Small intestine (tissue), 7 donors: ENCODE measurements around the gene RAB39B. TPM values are rescaled to one million over a fixed set of nuclear protein-coding genes. Genes with fewer than 3 reads are reported as not detected.

ENCODE experiments used
- DNase-seq, 2 donors: peaks; one replicate each; pipeline versions ENCODE4 v3.0.0 to v3.0.0-alpha.2; 2013
- FAIRE-seq: peaks from 2 replicates; lab custom pipeline; 2012; peaks lifted over from hg19 to GRCh38; lab: Jason Lieb, UNC
- H3K27ac ChIP-seq, 3 donors: one replicate each; pipeline ENCODE4 v1.5.1; 2013; ENCODE audit warnings: low read length in 2 of 3, mild to moderate bottlenecking in 2 of 3, control low read depth in 1 of 3, inconsistent platforms in 1 of 3, low read depth in 1 of 3, moderate library complexity in 1 of 3
- H3K27me3 ChIP-seq, 3 donors: one replicate each; pipeline ENCODE4 v1.6.1; 2013; ENCODE audit warnings: low read length in 3 of 3, inconsistent platforms in 1 of 3; ENCODE audit not compliant: control insufficient read depth in 3 of 3, insufficient read depth in 3 of 3
- H3K36me3 ChIP-seq, 3 donors: one replicate each; pipeline ENCODE4 v1.6.1; 2013; ENCODE audit warnings: low read length in 3 of 3, inconsistent platforms in 1 of 3, low read depth in 1 of 3, mild to moderate bottlenecking in 1 of 3, moderate library complexity in 1 of 3; ENCODE audit not compliant: control insufficient read depth in 3 of 3, insufficient read depth in 2 of 3
- H3K4me1 ChIP-seq, 3 donors: one replicate each; pipeline ENCODE4 v1.6.1; 2013; ENCODE audit warnings: low read length in 2 of 3, inconsistent platforms in 1 of 3, low read depth in 1 of 3, mild to moderate bottlenecking in 1 of 3, moderate library complexity in 1 of 3; ENCODE audit not compliant: control insufficient read depth in 3 of 3, insufficient read depth in 2 of 3
- H3K4me3 ChIP-seq, 3 donors: one replicate each; pipeline ENCODE4 v1.5.1; 2013; ENCODE audit warnings: low read length in 3 of 3, control low read depth in 1 of 3, inconsistent platforms in 1 of 3, low read depth in 1 of 3, mild to moderate bottlenecking in 1 of 3, moderate library complexity in 1 of 3
- H3K9me3 ChIP-seq, 2 donors: one replicate each; pipeline ENCODE4 v1.6.1; 2013; ENCODE audit warnings: low read depth in 1 of 2, low read length in 1 of 2; ENCODE audit not compliant: control insufficient read depth in 2 of 2, insufficient read depth in 1 of 2
- WGBS, 3 donors: extraction: QIAGEN DNeasy Blood & Tissue Kit; methylation state at CpG; one replicate each; pipeline ENCODE4 v1.1.7; 2013; 5-methylcytosine and 5-hydroxymethylcytosine counted together
- polyA plus RNA-seq, 4 donors: library from polyadenylated mRNA; stranded (reverse) in 3 of 4; unstranded in 1 of 4; fragments of 200-250 nt in 3 of 4; fragments of 120-200 nt in 1 of 4; gene quantifications; one replicate each; pipeline versions ENCODE4 v1.2.1 to v1.2.3, GENCODE V29; 2013
- donor health status: healthy with polysubstance abuse.
- donor health status: control.
- donor health status: control.
- donor health status: Bipolar disorder and iron deficiency.
- donor health status: healthy.

The RAB39B gene
- polyA plus RNA-seq, 4 donors = 0.27 to 0.91 (median 0.50) TPM; not detected in 1

DNA sequence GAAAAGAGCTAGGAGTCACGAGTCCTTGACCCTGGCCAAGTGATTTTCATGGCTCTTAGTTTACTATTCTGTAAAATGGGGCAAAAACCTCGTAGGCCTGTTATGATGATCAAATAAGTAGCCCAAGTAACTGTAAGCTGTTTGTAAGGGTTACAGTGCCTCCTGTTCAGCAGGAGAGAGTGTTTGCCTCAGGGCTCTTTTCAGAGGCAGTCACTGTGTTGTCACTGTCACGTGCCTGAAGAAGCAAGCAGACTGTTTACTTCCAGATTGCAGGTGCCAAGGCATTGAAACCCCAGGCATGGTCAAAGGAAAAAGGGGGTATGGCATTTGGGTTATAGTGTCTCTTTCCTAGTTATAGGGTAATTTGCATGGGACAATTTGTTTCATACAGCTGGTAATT is 4.5 kb downstream of the RAB39B start:
- no peak for DNase-seq
- FAIRE-seq = no peak
- Histone ChIP-seq H3K27ac (no peak overlapping the region), H3K27me3 (peaks cover 0 to 6% (median 0%) of the 10 kb centered on the region in 3 donors), H3K4me1 (no peaks in the 10 kb centered on the region), H3K36me3 (no peaks in the 10 kb centered on the region), H3K4me3 (no peak overlapping the region), H3K9me3 (no peaks in the 10 kb centered on the region)
- WGBS, 3 donors = 37 to 70% (median 45%) methylated on average over 3 of the region's 3 CpGs

- Histone ChIP-seq H3K27me3 (no peaks in the 10 kb centered on the region), H3K9me3 (no peaks in the 10 kb centered on the region), H3K4me1 (no peaks in the 10 kb centered on the region), H3K4me3 (no peak overlapping the region), H3K36me3 (no peaks in the 10 kb centered on the region), H3K27ac (no peak overlapping the region)
- FAIRE-seq (no peak), DNase-seq (no peak)
- 47 to 80% (median 74%) methylated on average over 1 of the region's 1 CpG for WGBS, 3 donors
Observed at GRCh38 chrX:155251391-155251790, 12.9 kb downstream of the RAB39B start.

DNA sequence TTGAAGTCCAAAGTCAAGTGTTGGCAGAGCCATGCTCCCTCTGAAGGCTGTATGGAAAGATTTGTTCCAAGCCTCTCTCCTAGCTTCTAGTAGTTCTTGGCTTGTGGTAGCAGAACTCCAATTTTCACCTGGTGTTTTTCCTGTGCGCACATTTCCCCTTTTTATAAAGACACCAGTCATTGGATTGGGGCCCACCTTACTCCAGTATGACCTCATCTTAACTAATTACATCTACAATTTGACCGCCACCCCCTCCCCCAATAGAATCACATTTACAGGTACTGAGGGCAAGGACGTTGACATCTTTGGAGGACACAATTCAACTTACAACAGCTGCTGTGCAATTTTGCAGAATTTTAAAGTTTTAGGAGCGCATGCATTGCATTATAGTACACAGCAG is 16.8 kb downstream of the RAB39B start:
- Histone ChIP-seq H3K4me3 (no peak overlapping the region), H3K27me3 (no peaks in the 10 kb centered on the region), H3K27ac (no peak overlapping the region), H3K4me1 (no peaks in the 10 kb centered on the region), H3K36me3 (no peaks in the 10 kb centered on the region), H3K9me3 (no peaks in the 10 kb centered on the region)
- DNase-seq (no peak), FAIRE-seq (no peak)
- WGBS, 3 donors = 68 to 78% (median 71%) methylated on average over 4 of the region's 4 CpGs

DNA sequence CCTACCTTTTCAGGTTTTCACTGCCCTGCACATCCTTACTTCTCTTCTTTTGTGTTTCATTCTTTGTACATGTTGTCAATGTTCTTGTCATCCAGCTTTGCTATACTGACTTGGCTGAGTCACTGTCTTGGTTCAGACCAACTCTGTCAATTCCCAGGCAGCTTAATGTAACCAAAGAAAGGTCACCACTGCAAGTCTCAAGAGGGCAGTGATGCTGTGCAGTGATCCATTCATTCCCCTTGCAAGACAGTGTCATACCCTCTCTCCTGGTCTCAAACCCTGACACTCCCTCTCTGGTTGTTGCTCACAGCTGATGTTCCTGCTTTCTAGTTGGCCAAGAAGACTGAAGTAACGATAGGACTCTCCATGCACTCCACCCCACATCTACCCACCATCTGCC is 17.5 kb downstream of the RAB39B start:
- FAIRE-seq (no peak), DNase-seq (no peak)
- no peaks in the 10 kb centered on the region for H3K4me1 ChIP-seq
- WGBS, 3 donors = 50 to 93% (median 89%) methylated on average over 1 of the region's 1 CpG
- no peak overlapping the region for H3K27ac ChIP-seq
- H3K9me3 ChIP-seq = no peaks in the 10 kb centered on the region
- no peak overlapping the region for H3K4me3 ChIP-seq
- H3K27me3 ChIP-seq = no peaks in the 10 kb centered on the region
- no peaks in the 10 kb centered on the region for H3K36me3 ChIP-seq

DNA sequence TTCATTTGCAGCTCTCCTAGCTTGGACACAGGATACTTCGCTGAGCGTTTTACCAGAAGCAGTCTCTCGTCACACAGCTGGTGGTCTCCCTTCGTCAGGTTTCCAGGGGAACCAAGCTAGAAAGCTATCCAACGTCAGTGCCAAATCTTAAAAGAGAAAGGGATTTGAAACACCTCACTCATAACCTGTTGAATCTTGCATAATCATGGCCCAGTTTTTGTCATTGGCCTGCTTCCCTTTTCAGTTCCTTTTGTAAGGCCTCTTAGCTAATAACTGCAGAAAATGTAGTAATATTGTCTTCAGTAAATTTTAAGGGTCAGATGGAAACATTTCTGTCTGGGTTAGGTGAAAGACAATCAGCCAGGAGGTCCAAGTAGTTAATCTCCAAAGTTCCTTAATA is 22.0 kb downstream of the RAB39B start:
- no peak for FAIRE-seq
- Histone ChIP-seq H3K27ac (no peak overlapping the region), H3K4me1 (no peaks in the 10 kb centered on the region), H3K27me3 (no peaks in the 10 kb centered on the region), H3K9me3 (no peaks in the 10 kb centered on the region), H3K36me3 (peaks cover 0 to 4% (median 3%) of the 10 kb centered on the region in 3 donors), H3K4me3 (no peak overlapping the region)
- 76 to 80% (median 77%) methylated on average over 5 of the region's 5 CpGs for WGBS, 3 donors
- no peak for DNase-seq

DNA sequence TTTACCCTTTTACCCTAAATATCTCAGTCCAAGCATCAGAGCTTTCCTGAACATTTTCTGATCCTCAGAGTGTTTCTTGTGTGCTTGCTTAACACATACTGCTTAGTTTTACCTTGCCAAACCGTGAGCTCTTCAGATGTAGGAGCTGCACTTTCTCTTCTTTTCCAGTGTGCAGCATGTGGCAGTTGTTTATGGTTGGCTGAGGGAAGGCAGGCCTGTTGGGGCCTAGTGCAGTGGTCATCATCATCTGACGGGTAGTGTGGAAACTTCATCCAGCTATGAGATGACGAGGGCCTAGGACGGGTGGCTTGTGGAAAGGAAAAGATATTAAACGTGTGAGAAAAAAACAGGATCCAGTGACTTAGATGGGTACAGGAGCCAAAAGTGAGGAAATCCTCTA is 26.6 kb downstream of the RAB39B start:
- Histone ChIP-seq H3K9me3 (no peaks in the 10 kb centered on the region), H3K36me3 (peaks cover 2 to 8% (median 3%) of the 10 kb centered on the region in 3 donors), H3K27ac (no peak overlapping the region), H3K27me3 (no peaks in the 10 kb centered on the region), H3K4me1 (no peaks in the 10 kb centered on the region), H3K4me3 (no peak overlapping the region)
- 75 to 93% (median 86%) methylated on average over 5 of the region's 5 CpGs for WGBS, 3 donors
- DNase-seq (no peak), FAIRE-seq (no peak)

- Histone ChIP-seq H3K9me3 (no peaks in the 10 kb centered on the region), H3K4me3 (no peak overlapping the region), H3K27ac (no peak overlapping the region), H3K36me3 (peaks cover 3 to 10% (median 4%) of the 10 kb centered on the region in 3 donors), H3K4me1 (no peaks in the 10 kb centered on the region), H3K27me3 (no peaks in the 10 kb centered on the region)
- DNase-seq (no peak), FAIRE-seq (no peak)
Observed at GRCh38 chrX:155235891-155236290, 28.4 kb downstream of the RAB39B start.

GRCh38 chrX:155231163-155231562 is 33.1 kb downstream of the RAB39B start:
- FAIRE-seq (no peak), DNase-seq (no peak)
- H3K4me1 ChIP-seq = no peaks in the 10 kb centered on the region
- H3K4me3 ChIP-seq = no peak overlapping the region
- H3K27me3 ChIP-seq = no peaks in the 10 kb centered on the region
- no peak overlapping the region for H3K27ac ChIP-seq
- no peaks in the 10 kb centered on the region for H3K9me3 ChIP-seq
- peaks cover 0 to 9% (median 4%) of the 10 kb centered on the region in 3 donors for H3K36me3 ChIP-seq

DNA sequence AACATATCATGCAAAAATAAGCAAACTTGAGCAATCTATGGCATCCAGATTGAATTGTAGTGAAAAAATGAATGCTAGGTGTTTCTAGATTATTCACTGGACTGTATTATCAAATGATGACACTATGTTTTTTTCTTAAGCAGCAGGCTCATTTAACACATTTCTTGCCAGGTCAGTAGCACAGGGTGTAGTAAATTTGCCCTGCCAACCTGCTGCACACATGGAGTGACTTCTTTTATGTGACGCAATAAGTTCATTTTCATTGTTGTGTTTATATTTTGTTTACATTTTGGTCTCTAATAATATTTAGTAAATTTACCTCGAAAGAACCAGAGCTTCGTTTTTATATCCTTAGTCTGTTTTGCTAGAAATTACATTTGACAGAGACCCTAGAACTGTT is 38.5 kb downstream of the RAB39B start:
- FAIRE-seq (no peak), DNase-seq (no peak)
- Histone ChIP-seq H3K4me3 (no peak overlapping the region), H3K27ac (no peak overlapping the region), H3K9me3 (peaks cover 0 to 1% of the 10 kb centered on the region in 2 donors), H3K4me1 (no peaks in the 10 kb centered on the region), H3K27me3 (no peaks in the 10 kb centered on the region), H3K36me3 (peaks cover 0 to 12% (median 3%) of the 10 kb centered on the region in 3 donors)
- 79 to 85% (median 80%) methylated on average over 3 of the region's 3 CpGs for WGBS, 3 donors
